Measurements from ENCODE around the gene PRDM16. TPM values are rescaled to one million over a fixed set of nuclear protein-coding genes. Genes with fewer than 3 reads are reported as not detected.

The PRDM16 gene
- total RNA-seq, 1 donor from 2014 or later = 6.7 TPM

DNA sequence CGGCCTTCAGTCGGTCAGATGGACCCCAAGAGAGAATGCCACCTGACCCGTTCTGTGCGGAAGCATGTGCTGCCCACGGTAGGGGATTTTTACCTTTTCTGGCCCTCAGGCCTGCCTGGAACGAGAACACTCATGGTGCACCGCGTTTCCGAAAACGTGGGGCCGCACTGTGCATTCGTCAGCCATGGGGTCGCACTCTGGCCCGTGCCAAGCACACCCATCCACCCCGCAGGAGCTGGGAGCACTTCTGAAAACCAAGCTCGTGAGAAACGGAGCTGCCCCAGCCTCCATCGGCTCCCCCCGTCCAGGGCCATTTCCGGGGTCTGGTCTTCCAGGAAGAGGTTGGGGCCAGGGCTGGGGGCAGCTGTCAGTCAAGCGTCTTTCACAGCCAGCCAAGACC lies 72.8 kb downstream of the PRDM16 start:
- no peak for DNase-seq

DNA sequence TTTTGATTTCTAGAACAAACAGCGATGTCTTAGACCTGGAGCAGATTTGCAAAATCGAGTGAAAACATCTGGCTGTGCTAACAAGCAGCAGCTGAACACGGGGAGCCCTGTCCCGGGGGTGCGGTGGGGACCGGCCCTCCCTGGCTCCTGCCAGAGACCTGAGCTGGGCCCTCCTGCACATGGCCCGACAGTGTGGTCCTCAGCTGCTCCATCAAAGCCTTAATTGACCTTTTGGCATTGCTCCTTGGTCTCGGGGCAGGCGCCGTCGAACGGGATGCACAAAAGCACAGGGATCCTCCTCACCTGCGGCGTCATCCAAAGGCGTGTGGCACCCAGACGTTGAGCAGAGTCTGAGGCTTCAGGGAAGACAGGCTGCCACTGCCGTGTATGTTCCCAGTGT lies 73.2 kb downstream of the PRDM16 start:
- no peak for DNase-seq

DNA sequence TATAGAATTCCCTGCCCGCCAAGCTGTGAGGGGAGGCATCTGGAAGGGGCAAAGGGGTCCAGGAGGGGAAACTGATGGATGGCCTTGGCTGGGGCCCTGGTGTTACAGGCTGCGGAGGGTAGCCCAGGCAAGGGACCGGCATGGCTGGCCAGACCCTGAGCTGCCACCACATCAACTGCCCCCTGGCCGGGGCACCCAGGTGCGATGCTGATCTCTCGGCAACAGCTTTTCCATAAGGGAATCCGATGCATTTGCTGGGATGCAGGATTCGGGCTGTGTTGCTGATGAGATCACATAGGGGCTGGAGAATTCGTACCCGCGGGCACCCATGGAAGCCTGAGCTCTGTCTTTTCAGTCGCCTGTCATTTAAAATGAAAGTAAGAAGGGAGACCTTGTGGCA lies 73.7 kb downstream of the PRDM16 start:
- DNase-seq = no peak

DNA sequence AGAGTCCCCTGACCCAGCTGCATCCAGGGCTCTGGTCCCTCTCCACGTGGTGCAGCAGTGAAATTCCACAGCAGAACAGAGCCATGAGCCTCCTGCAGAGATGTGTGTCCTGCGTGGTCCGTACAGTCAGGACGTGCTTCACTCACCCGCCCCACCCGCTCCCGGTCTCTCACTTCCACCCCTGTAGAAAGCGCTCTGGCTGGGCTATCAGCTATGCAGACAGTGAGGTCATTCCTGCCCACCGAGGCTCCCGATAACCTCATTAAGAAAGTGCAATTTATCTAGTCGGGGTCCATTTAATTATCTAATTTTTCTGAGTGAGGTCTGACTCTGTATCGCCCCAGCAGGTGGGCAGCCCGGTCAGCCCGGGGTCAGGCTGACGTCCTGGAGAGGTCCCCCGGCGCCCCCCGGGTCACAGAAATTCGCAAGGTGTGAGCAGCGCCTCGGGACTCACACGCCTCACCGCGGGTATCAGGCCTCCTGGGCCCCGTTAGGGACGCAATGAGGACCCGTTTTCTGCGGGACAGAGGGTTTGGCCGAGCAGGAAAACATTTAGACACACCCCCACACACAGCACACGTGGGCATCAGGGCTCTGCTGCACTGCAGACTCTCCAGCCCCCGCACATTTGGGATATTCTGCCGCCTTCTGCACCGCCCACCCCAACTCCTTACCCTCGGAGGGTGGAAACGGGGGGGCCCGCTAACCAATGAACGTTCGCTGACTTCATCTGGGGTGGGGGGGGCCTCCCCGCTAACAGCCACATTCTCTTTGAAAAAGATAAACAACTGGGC lies 76.7 kb downstream of the PRDM16 start:
- DNase-seq = no peak

DNA sequence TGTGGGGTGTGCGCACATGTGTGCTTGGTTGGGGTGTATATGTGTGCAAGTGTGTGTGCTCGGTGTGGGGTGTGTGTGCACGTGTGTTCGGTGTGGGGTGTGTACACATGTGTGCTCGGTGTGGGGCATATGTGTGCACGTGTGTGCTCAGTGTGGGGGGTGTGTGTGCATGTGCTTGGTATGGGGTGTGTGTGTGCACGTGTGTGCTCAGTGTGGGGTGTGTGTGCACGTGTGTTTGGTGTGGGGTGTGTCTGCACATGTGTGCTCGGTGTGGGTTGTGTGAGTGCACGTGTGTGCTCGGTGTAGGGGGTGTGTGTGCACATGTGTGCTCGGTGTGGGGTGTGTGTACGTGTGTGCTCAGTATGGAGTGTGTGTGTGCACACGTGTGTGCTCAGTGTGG lies 77.5 kb downstream of the PRDM16 start:
- no peak for DNase-seq

DNA sequence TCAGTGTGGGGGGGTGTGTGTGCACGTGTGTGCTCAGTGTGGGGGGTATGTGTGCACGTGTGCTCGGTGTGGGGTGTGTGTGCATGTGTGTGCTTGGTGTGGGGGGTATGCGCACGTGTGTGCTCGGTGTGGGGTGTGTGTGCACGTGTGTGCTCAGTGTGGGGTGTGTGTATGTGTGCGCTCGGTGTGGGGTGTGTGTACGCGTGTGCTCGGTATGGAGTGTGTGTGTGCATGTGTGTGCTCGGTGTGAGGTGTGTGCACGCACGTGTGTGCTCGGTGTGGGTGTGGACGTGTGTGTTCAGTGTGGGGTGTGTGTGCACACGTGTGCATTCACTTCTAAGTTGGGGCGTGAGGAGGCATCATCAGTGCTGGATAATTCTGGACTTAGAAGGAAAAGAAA lies 77.9 kb downstream of the PRDM16 start:
- DNase-seq = no peak

DNA sequence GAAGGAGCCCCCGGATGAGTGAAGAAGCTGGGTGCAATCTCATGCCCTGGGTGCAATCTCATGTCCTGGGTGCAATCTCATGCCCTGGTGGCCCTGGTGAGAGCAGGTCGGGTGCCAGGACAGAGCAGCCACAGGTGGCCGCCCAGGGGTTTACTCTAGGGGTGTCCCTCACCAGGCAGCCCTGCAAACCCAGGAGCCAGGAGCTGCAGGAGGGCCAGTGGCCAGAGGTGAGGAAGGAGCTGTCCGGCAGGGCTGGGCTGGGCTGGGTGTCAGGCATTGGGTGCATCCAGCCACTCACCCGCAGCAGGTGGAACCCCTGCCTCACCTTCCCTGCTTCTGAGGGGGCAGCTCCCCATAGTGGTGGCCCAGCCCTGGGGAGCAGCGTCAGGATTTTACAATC lies 79.2 kb downstream of the PRDM16 start:
- DNase-seq = no peak

DNA sequence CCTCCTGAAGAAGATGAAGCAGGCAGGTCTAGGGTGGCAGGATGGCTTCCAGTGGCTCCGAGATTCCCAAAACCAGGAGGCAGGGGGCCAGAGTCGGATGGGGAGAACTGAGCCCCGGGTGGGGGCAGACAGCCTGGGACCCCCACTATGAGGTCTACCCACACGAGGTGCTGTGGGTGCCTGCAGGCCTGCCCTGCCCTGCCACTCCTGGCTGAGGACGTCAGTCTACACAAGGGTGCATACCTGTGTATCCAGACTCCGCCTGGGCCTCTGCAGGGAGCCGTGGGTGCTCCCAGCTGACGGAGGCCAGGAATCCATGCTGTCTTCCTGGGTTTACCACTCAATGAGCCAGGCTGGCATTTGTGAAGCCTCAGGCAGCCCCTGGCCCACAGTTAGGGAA lies 80.3 kb downstream of the PRDM16 start:
- no peak for DNase-seq

DNA sequence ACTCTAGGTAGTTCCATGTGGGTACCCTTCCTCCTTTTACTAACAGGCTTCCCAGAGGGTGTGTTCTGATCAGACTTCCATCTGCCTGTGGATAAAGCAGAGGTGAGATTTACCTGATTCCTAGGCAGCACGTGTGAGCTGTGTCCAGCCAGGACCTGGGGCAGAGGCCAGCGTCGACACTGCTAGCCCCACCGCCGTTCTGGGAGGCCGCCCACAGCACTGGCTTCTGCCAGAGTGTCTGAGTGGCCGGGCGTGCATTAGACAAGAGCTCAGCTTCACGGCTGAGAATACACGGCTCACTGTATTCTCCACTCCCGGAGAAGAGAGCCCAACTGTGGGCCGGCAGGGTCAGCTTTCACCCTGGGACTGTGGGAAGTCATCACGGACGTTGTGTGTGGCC lies 82.5 kb downstream of the PRDM16 start:
- DNase-seq = no peak

DNA sequence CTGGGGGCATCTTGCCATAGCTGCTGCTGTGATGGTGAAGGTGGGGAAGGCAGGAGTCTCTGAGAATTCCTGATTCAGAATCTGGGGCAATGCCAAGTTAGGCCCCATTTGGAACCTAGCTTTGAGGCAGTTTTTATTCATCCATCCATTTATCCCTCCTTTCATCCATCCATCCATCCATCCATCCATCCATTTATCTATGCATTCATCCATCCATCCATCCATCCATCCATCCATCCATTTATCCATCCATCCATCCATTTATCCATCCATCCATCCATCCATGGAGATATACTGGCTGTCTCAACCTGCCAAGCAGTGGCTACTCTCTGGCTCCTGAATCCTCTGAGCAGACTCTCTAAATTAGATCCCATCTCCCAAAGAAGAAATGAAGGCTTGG lies 83.1 kb downstream of the PRDM16 start:
- no peak for DNase-seq

DNA sequence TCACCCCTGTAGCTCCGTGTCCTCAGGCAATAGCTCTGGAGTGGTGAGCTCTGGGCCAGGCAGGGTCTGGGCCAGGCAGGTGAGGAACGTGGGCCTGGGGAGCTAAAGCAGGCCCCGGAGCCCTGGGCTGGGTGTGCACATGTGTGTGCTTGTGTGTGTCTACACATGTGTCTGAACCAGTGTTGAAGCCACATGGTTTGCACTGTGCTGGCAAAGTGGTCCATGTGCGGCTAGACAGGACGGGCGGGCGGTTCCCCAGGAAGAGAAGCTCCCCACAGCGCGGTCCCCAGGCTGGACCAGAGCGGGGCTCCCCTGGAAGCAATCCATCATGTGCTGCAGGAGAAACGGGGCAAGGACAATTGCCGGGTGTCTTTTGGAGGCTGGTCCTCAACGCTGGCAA lies 84.2 kb downstream of the PRDM16 start:
- no peak for DNase-seq

DNA sequence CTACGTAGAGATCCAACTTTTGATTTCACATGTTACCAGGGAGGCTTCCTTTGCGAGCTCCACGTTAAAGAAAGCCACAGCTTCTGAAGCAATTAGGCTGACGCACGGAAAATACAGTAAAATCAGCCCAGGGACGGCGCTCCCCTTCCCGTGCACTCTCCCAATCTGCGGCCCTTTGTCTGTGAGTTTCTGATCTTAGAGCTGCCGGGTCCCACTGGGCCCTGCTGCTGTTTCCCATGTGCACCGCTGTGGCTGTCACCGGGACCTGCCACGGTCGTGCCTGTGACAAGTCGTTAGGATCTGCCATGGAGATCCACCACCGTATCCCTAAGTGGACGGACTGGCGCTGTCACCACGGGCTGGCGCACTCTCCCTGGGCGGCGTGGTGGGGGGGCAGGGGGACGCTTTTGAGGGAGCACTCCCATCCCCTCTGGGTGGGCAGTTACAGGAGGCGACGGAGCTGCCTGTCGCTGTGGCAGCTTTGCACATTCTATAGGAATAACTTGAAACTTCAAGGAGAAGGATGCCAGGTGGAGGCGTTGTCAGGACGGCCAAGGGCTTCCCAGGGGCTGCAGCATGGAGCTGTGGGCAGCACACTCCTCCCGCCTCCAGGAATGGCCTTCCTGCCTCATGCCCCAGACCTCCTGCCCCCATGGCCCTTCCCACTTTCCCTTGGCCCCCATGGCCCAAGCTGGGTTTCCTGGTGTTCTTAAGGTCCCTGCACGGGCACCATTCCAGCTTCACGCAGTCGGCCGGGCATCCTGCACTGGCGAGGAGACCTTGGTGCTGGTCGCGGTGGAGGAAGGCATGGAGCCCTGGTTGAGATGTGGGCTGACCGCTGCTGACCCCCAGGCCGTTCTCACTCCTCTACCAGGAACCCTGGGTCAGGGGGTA lies 85.1 kb downstream of the PRDM16 start:
- DNase-seq = no peak

DNA sequence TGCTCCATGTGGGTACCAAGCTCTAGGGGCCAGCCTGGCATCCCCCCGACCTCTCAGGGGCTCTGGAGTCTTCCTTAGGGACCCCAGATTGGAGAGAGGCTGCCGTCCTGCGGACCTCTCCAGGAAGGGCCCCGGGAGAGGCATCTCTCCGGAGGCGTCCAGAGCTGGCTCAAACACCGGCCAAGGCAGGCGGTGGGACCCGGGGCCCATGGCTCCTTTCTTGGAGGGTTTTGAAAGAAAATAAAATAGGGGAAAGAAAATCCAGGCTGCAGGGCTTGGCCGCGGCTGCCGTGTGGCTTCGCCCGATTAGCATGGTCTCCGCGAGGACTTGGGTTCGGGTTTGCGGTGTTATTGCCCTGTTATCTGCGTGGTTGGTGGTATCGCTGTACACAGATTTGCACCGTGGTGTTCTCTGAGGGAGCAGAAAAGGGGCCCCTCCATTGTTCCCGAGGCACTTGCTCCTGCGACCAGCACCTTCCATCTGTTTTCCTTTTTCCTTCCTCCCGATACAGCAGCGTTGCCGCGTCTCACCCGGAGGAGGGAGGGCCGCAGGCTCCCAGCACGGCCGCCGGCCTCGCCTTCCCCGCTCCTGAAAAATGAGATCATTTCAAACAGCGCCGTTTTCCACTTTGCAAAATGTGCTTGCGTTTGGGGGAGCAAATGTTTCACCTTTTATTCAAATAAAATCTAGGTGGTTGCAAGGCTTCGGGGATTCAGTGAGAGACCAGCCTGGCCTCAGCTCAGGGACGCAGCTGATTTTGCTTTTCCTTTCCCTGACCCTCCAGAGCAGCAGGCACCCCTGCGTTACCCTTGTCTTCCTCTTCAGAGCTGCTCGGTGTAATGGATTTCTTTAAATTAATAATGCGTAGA lies 86.3 kb downstream of the PRDM16 start:
- DNase-seq = no peak

DNA sequence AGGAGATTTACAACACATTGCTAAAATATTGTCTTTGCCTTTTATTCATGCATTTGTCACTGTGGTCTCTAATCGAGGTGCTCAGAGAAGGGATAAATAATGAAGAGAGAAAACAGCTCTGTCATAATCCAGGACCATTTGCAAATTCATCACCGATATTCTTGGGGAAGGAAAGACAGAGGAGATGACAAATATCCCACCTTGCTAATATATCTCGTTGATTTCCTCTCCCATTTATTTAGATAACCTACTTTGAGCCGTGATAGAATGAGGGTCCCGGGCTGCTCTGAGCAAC lies 86.9 kb downstream of the PRDM16 start:
- no peak for DNase-seq

DNA sequence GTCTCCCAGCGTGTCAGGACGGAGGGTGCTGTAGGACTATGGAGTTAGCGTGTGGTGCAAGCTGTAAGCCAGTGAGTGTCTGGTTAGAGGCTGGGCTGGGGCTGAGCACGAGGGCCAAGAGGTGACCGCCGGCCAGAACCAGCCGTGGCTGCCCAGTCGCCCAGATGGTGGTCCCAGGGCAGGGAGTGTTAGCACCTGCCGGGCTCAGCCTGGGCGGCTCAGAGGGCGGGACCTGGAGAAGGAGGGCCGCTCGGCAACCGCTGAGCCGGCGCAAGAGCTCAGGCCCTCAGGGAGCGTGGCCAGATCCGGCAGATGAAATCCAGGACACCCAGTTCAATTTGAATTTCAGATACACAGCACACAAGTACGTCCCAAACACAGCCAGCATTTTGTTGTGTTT lies 87.9 kb downstream of the PRDM16 start:
- DNase-seq = no peak

DNA sequence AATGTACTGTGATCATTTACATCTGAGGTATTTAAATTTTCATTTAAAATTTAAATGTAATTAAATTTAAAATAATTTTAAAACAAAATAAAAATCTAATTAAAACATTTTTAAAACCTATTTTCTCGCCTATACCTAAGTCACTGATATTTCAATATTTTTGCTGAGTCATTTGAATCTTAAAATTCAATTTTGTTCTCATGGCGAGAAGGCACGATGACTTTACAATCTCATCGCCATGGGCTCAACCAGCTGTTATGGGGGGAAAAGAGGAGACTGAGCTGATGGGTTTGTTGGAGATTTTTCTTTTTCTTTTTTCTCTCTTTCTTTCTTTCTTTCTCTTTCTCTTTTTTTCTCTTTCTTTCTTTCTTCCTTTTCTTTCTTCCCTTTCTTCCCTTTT lies 89.3 kb downstream of the PRDM16 start:
- no peak for DNase-seq

DNA sequence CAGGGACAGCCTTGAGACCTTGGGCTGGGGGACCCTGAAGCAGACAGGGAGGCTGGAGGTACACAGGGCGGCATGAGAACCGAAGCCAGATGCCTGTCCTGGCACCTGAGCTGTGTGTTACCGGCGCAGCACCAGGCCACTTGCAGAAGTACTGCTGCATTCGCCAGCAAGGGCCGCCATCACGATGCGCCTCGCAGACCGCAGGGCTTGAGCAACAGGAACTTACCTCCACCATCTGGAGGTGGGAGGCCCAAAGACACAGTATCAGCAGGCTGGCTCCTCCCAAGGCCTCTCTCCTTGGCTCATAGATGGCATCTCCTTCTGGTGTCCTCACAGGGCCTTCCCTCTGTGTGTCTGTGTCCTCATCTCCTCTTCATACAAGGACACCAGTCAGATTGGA lies 90.1 kb downstream of the PRDM16 start:
- DNase-seq = no peak

DNA sequence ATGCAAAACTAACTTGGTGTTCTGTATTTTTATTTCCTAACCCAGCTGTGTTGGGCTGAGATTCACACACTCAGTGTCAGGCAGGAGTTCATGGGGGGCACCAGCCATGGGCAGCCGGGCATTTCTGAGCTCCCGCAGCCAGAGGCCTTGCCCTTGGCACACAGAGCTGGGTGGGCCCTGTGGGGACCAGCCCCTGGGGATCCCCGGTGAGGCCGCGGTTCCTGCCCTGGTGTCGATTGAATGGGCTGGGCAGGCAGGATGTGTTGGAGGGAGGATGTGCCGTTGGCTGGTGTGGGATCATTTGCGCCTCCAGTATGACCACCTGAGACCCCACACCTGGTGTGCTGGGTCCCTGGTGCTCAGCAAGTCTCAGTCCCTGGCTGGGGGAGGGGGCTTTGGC lies 91.0 kb downstream of the PRDM16 start:
- DNase-seq = no peak

DNA sequence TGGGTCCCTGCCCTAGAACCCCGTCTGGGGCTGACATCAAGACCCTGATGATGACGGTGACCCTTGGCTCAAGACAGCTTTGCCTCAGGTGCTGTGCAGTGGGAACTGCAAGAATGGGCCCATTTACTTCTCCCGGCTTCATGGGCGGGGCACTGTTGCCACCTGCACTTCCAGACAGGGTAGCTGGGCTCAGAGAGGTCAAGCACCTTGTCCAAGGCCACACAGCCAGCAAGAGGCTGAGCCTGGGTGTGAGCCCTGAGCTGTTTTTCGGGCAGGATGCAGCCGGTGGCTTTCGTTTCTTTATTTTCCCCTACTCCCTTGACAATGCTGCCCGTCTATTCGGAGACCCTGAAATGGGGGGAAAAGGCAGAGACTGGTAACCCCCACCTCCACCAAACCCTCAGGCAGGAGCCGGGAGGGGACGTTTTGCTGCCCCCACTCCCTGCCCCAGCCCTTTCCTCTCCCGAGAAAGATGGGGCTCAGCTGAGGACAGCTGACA lies 91.7 kb downstream of the PRDM16 start:
- DNase-seq = no peak

DNA sequence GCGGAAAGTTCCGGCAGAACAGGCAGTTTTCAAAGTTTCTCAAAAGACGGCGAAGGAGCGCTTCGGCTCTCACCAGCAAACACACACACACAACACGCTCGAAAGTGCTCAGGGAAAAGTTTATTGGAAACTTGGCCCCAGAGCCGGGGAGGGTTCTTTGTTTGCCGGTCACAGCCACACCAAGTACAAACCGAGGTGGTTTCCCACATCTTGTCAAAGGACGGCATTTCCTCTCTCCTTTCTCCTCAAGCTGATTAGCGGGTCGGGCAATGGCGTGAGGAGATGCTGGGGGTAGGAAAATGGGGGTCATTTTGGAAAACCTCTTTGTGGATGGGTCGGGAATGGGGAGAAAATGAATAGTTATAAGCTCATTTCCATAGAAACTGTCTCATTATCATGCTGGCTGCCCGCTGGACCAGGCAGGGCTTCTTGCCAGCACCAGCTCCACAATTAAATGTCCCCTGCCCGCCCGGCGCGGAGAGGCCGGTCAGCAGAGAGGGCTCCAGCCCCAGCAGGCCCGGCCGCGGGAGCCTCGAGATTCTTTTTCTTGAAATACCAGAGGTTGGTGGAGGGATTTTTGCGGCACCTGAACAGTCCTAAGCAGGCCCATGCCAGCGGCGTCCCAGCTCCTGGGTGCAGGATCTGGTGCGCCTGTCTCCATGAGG lies 92.3 kb downstream of the PRDM16 start:
- peak; percentile 23 for DNase-seq

DNA sequence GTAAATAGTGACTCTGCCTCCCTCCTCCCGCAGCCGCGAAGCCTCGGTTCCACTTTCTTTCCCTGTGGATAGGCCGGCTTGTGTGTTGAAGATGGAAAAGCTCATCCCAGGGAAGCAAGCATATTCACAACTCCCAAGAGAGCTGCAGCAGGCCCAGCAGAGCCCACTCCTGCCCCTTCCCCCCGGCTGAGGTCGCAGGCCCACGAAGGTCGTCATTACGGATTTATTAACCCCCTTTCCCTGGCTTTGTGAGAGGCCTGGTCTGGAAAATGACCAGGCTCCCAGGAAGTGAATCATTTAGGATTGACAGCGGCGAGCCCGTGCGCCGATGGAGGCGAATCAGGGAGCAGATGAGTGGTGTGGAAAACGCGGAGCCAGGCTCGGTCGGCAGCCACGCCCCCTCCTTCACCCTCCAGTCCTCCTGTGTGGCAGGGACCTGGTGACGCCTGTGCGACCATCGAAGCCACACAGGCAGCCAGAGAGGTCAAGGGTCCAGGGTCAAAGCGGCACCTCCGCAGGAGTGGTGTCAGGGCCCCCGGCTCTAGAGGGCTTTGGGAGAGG lies 93.4 kb downstream of the PRDM16 start:
- DNase-seq = no peak

DNA sequence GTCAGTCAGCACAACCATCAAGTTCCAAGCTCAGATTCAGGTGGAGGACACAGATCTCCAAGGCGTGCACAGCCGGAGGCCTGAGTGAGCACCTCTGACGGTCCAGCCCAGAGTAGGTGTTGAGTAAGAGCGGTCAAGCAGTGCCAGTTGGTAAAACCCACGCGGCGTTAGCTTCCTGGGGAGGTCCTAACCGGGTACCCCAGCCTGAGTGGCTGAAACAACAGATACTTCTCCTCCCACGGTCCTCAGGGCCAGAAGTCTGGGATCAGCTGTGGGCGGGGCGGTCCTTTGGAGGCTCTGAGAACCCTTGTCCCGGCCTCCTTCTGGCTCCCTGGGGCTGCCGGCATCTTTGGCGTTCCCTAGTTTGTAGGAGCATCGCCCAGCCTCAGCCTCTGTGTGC lies 94.4 kb downstream of the PRDM16 start:
- DNase-seq = no peak

Data from occipital lobe (tissue), 2 donors.